Heart left ventricle (tissue), 16 donors: ENCODE measurements around the gene WDR93. TPM values are rescaled to one million over a fixed set of nuclear protein-coding genes. Genes with fewer than 3 reads are reported as not detected.

Source experiments
- ATAC-seq, 4 donors: fragments of 200-7000 bp; cut with Tn5 transposase; one replicate each; pipeline ENCODE4 v1.9.1; 2020 to 2022; ENCODE audit warnings: moderate library complexity in 4 of 4, mild to moderate bottlenecking in 3 of 4, moderate number of reproducible peaks in 1 of 4
- DNase-seq, 5 donors: peaks; one replicate each; pipeline ENCODE4 v3.0.0-alpha.2; 2020
- H3K27ac ChIP-seq, 12 donors: fragments of 200-600 bp; sonication (generic) in 4 of 12; one replicate each; pipeline versions ENCODE4 v1.5.0 to v1.8.0; 2016 to 2022; ENCODE audit warnings: mild to moderate bottlenecking in 2 of 12
- H3K27me3 ChIP-seq, 9 donors: fragments of 200-600 bp; sonication (generic) in 2 of 9; one replicate each; pipeline versions ENCODE4 v1.5.1 to v1.8.0; 2016 to 2022; ENCODE audit warnings: mild to moderate bottlenecking in 3 of 9
- H3K36me3 ChIP-seq, 9 donors: fragments of 200-600 bp; sonication (generic) in 2 of 9; one replicate each; pipeline versions ENCODE4 v1.5.0 to v1.8.0; 2018 to 2022; ENCODE audit warnings: mild to moderate bottlenecking in 2 of 9
- H3K4me1 ChIP-seq, 12 donors: fragments of 200-600 bp; sonication (generic) in 4 of 12; one replicate each; pipeline versions ENCODE4 v1.5.0 to v1.8.0; 2016 to 2022; ENCODE audit warnings: mild to moderate bottlenecking in 3 of 12
- H3K4me3 ChIP-seq, 12 donors: fragments of 200-600 bp; sonication (generic) in 4 of 12; one replicate each; pipeline versions ENCODE4 v1.5.0 to v1.8.0; 2017 to 2022; ENCODE audit warnings: mild to moderate bottlenecking in 9 of 12, moderate library complexity in 4 of 12
- H3K9me3 ChIP-seq, 12 donors: fragments of 200-600 bp; sonication (generic) in 4 of 12; one replicate each; pipeline versions ENCODE4 v1.5.0 to v1.8.0; 2016 to 2022; ENCODE audit warnings: mild to moderate bottlenecking in 1 of 12
- POLR2A ChIP-seq, 2 donors: fragments of 450-650 bp; IDR thresholded peaks; one replicate each; pipeline ENCODE4 v1.6.1; 2017; ENCODE audit warnings: antibody characterized with exemption in 2 of 2, mild to moderate bottlenecking in 2 of 2, moderate library complexity in 2 of 2
- WGBS, 4 donors: extraction: QIAGEN DNeasy Blood & Tissue Kit in 2 of 4; methylation state at CpG; one replicate each; pipeline versions ENCODE4 v1.1.5 to v1.1.7; 2013 to 2018; 5-methylcytosine and 5-hydroxymethylcytosine counted together
- intact Hi-C, 10 donors: fragments of 100-400 bp; cut with DNase I; formaldehyde crosslinking; loops; one replicate each; pipeline versions ENCODE4 v1.11.1 to v1.14.2; 2022
- polyA plus RNA-seq, 2 donors: library from polyadenylated mRNA; stranded (reverse); fragments of 200-250 nt; gene quantifications; one replicate each; pipeline ENCODE4 v1.2.3, GENCODE V29; 2013
- total RNA-seq, 9 donors: library from RNA; depleted of rRNA in 2 of 9; stranded (reverse); fragments of >200 nt in 2 of 9; fragmentation: NEBNext Ultra II Directional in 3 of 9; extraction: Animal tissue kit (Norgen Biotek cat#: 25700) in 3 of 9; gene quantifications; one replicate each; pipeline versions ENCODE4 v1.1.0 to v1.2.4, GENCODE V29; 2016 to 2023
- TF ChIP-seq, protein P1 (sequence below), 12 donors: fragments of 200-600 bp; sonication (generic) in 4 of 12; IDR thresholded peaks; one replicate each; pipeline versions ENCODE4 v1.5.0 to v1.8.0; 2018 to 2022; ENCODE audit warnings: antibody characterized with exemption in 12 of 12, mild to moderate bottlenecking in 5 of 12
- donor health status: ischemic (EF 13 %, LVEDD 7.1; RV severe dilation, severe dysfunction).
- donor health status: healthy with polysubstance abuse.
- donor health status: DM: no; HTN: yes; CAD: no.
- donor health status: DM: no; HTN: no; CAD: no.
- donor health status: ischemic (EF 25% LVEDD 6.9; RV normal size, moderate dysfunction).
- donor health status: ischemic (EF 25% LVEDD 5.7; RV mildly dilated, moderate dysfunction).
- donor health status: healthy.
- donor health status: DM: yes; HTN: yes; CAD: no.
- donor health status: ischemic (EF 35%, LVEDD 5.7; RV mildly dilated, moderate dysfunction).
- donor health status: nonischemic (EF 11% LVEDD 7.7; RV severe dilation, severe dysfunction).
- donor health status: DM: yes; HTN: yes; CAD: no.
- donor health status: PGD.
- donor health status: ischemic (EF 29% LVEDD 5.4; RV normal size, mild dysfunction).
- donor health status: nonischemic (EF 23%, LVEDD 6.1; RV moderate dilation, normal function).

The WDR93 gene
- total and polyA plus RNA-seq, 11 donors = 0.10 to 0.21 TPM; not detected in 9

GRCh38 chr15:89775815-89776214, 85.2 kb downstream of the WDR93 start:
- H3K27ac ChIP-seq = peak overlapping the region in 1 of 12 donors; percentile 9
- peak overlapping the region in 11 of 12 donors; percentile 36 to 61 (median 52) for H3K4me3 ChIP-seq
- H3K27me3 ChIP-seq = no peaks in the 10 kb centered on the region
- H3K9me3 ChIP-seq = no peaks in the 10 kb centered on the region
- no peaks in the 10 kb centered on the region for H3K36me3 ChIP-seq
- ATAC-seq (no peak), DNase-seq (no peak)
- H3K4me1 ChIP-seq = peaks cover 0 to 25% (median 10%) of the 10 kb centered on the region in 12 donors
- 63 to 78% (median 64%) methylated on average over 14 of the region's 14 CpGs for WGBS, 4 donors
- intact Hi-C loops = loop anchor here in 2 of 10 donors (10.0 kb wide), 1 partner anchor 49 kb away; no protein-coding TSS in a partner anchor
- TF ChIP-seq POLR2A (IDR thresholded peaks at IDR 0.05) = no peak
- TF ChIP-seq, protein P1, sequence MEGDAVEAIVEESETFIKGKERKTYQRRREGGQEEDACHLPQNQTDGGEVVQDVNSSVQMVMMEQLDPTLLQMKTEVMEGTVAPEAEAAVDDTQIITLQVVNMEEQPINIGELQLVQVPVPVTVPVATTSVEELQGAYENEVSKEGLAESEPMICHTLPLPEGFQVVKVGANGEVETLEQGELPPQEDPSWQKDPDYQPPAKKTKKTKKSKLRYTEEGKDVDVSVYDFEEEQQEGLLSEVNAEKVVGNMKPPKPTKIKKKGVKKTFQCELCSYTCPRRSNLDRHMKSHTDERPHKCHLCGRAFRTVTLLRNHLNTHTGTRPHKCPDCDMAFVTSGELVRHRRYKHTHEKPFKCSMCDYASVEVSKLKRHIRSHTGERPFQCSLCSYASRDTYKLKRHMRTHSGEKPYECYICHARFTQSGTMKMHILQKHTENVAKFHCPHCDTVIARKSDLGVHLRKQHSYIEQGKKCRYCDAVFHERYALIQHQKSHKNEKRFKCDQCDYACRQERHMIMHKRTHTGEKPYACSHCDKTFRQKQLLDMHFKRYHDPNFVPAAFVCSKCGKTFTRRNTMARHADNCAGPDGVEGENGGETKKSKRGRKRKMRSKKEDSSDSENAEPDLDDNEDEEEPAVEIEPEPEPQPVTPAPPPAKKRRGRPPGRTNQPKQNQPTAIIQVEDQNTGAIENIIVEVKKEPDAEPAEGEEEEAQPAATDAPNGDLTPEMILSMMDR (IDR thresholded peaks at IDR 0.05) = no peak

DNA sequence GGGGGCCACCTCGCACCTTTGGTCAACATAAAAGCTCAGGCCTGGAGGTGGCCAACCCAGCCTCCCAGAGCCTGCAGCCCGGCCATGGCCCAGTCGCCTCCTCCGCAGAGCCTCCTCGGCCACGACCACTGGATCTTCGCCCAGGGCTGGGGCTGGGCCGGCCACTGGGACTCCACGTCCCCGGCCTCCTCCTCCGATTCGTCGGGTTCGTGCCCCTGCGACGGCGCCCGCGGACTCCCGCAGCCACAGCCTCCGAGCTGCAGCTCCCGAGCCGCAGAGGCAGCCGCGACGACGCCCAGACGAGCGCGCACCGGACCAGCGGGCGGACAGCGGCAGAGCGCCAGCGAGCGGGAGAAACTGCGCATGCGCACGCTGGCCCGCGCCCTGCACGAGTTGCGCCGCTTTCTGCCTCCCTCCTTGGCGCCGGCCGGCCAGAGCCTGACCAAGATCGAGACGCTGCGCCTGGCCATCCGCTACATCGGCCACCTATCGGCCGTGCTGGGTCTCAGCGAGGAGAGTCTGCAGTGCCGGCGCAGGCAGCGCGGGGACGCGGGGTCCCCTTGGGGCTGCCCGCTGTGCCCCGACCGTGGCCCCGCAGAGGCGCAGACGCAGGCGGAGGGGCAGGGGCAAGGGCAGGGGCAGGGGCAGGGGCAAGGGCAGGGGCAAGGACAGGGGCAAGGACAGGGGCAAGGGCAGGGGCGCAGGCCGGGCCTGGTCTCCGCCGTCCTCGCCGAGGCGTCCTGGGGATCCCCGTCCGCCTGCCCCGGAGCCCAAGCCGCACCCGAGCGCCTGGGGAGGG, 85.9 kb downstream of the WDR93 start, which contains the start of gene MESP2:
Gene MESP2 (plus strand): TSS at position 59 of the 799 bp plus-strand sequence. CDS start 26 bp downstream, at position 85.
- H3K9me3 ChIP-seq = no peaks in the 10 kb centered on the region
- H3K36me3 ChIP-seq = no peaks in the 10 kb centered on the region
- ATAC-seq (peak; percentile 87 to 96 (median 94)), DNase-seq (peak; percentile 88 to 93 (median 89))
- 5 to 41% (median 6%) methylated on average over 16 to 82 of the region's 82 CpGs for WGBS, 4 donors
- peak within 1 kb of the TSS in 6 of 12 donors; percentile 9 to 61 (median 40) for H3K27ac ChIP-seq
- peak within 1 kb of the TSS in 11 of 12 donors; percentile 36 to 61 (median 52) for H3K4me3 ChIP-seq
- TF ChIP-seq, protein P1 (IDR thresholded peaks at IDR 0.05) = peak; percentile 14 to 72 (median 50)
- no peak for TF ChIP-seq POLR2A (IDR thresholded peaks at IDR 0.05)
- H3K4me1 ChIP-seq = peaks cover 0 to 32% (median 10%) of the 10 kb centered on the region in 12 donors
- intact Hi-C loops = loop anchor here in 2 of 10 donors (10.0 kb wide), 1 partner anchor 48 kb away; no protein-coding TSS in a partner anchor
- H3K27me3 ChIP-seq = no peaks in the 10 kb centered on the region

DNA sequence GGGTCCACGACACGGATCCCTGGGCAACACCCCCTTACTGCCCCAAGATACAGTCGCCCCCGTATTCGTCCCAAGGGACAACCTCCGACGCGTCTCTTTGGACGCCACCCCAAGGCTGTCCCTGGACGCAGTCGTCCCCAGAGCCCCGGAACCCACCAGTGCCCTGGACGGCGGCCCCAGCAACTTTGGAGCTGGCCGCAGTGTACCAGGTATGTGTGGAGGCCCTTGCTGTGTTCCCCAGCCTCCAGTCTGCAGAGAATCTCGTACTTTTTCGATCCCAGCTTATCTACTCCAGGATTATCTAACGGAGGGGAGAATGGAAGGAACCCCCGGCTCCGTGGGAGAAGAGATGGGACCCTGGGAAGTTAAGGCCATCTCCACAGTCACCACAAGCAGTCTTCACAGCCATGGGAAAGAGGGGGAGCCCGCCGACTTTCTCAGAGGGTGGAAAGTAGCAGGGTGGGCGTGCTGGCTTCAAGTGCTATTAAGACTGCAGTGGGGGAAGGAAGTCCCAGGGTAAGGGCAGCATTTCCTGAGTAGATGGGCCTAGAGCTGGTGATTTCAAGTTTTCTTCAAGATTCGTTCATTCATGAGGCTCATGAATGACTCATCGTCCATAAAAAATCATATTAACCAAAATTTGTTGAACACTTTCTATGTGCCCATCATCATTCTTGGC, 86.6 kb downstream of the WDR93 start:
- TF ChIP-seq, protein P1 (IDR thresholded peaks at IDR 0.05) = no peak
- TF ChIP-seq POLR2A (IDR thresholded peaks at IDR 0.05) = no peak
- peak overlapping the region in 2 of 12 donors; percentile 9 to 36 for H3K27ac ChIP-seq
- no peaks in the 10 kb centered on the region for H3K9me3 ChIP-seq
- intact Hi-C loops = loop anchor here in 2 of 10 donors (10.0 kb wide), 1 partner anchor 48 kb away; no protein-coding TSS in a partner anchor
- ATAC-seq (peak in 1 of 4 donors; percentile 16), DNase-seq (no peak)
- no peaks in the 10 kb centered on the region for H3K27me3 ChIP-seq
- 45 to 62% (median 53%) methylated on average over 24 to 25 of the region's 25 CpGs for WGBS, 4 donors
- peak overlapping the region in 11 of 12 donors; percentile 36 to 61 (median 52) for H3K4me3 ChIP-seq
- no peaks in the 10 kb centered on the region for H3K36me3 ChIP-seq
- peaks cover 0 to 39% (median 10%) of the 10 kb centered on the region in 12 donors for H3K4me1 ChIP-seq
